ENCODE measurements around the gene CITED2. TPM values are rescaled to one million over a fixed set of nuclear protein-coding genes. Genes with fewer than 3 reads are reported as not detected.
"Not testable (repeated sequence)": the region's sequence is repeated elsewhere in the genome, so short reads cannot be mapped to it uniquely, and the experiment has no call there.

Gene CITED2
- total RNA-seq, 1 donor from 2014 or later: 12.6 TPM

GRCh38 chr6:139364302-139364981, 10.0 kb downstream of the CITED2 start:
- DNase-seq (ENCODE audit: low read depth in 2 of 2): peak; percentile 38 to 62

DNA sequence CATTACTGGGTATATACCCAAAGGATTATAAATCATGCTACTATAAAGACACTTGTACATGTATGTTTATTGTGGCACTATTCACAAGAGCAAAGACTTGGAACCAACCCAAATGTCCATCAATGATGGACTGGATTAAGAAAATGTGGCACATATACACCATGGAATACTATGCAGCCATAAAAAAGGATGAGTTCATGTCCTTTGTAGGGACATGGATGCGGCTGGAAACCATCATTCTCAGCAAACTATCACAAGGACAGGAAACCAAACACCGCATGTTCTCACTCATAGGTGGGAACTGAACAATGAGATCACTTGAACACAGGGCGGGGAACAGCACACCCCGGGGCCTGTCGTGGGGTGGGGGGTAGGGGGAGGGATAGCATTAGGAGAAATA, 10.7 kb downstream of the CITED2 start:
- DNase-seq (ENCODE audit: low read depth in 2 of 2): not testable (repeated sequence)

- DNase-seq (ENCODE audit: low read depth in 2 of 2): not testable (repeated sequence)
Measured at GRCh38 chr6:139363123-139363522, 11.3 kb downstream of the CITED2 start.

- no peak for DNase-seq (ENCODE audit: low read depth in 2 of 2)
Measured at GRCh38 chr6:139361211-139361610, 13.2 kb downstream of the CITED2 start.

DNA sequence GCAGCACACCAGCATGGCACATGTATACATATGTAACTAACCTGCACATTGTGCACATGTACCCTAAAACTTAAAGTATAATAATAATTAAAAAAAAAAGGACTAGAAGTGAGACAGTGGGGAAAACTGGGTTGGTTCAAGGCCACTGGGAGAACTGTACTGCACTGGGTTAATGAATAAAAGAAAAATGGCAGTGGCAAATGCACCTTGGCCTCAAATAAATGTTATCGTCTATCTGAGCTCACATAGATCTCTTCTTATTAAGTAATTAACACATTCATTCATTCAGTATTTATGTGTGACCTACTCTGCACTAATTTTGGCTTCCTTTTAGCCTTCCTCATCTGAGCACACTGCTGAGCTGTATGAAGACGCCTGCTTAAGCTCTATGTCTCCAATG, 17.5 kb downstream of the CITED2 start:
- DNase-seq (ENCODE audit: low read depth in 2 of 2): no peak

DNA sequence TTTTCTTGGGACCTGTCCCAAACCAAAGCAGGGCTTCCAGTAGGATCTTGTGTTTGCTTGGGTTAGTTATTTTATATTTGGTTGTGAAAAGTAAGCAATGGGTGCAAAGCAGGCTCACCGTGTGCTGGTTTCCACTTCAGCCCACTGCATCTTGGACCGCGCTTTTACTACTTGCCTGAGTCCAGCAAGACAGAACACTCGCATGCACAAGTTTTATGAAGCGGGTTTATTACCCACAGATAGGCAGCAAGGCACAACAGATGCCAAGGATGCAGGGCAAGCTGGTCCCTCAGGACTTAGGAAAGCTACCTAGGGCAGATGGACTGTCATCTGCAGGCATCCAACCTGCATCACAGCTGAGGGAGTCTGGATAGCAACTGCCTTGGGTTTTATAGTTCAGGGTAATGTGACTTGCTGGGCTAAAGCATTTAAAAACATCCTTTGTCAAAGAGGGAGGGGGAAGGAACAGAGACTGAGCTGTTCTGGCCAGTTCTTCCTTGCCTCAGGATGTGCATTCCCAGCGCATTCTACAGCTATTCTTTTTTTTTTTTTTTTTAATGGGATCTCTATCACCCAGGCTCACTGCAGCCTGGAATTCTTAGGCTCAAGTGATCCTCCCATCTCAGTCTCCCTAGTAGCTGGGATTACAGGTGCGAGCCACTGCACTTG, 18.5 kb downstream of the CITED2 start:
- DNase-seq (ENCODE audit: low read depth in 2 of 2): no peak

DNA sequence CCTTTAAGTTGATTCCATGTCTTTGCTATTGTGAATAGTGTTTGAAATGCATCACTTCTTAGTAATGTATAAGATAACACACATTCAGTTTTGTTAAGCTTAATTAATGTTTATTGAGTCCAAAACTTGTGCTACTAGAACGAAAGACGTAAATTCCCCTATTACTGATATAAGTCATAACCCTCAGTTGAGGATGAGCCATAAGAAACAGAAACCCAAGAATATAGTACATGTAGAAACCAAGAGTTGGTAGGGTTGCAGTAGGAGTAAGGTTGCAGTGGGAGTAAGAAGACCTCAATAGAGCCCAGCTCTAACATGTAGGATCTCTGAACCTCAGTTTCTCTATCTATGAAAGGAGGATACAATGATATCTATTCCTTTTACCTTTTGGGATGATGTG, 19.3 kb downstream of the CITED2 start:
- DNase-seq (ENCODE audit: low read depth in 2 of 2): no peak

GRCh38 chr6:139354189-139354588, 20.3 kb downstream of the CITED2 start:
- no peak for DNase-seq (ENCODE audit: low read depth in 2 of 2)

GRCh38 chr6:139349464-139350020, 24.9 kb downstream of the CITED2 start:
- DNase-seq (ENCODE audit: low read depth in 2 of 2): no peak

DNA sequence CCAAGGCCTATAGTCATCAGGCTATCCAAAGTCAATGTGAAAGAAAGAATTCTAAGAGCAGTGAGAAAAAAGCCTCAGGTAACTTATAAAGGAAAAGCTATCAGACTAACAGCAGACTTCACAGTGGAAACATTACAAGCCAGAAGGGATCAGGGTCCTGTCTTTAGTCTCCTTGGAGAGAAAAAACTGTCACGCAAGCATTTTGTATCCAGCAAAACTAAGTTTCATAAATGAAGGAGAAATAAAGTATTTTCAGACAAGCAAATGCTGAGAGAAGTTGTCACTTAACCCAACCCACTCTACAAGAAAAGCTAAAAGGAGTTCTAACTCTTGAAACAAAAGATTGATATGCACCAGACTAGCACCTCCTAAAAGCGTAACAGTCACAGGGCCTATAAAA, 28.1 kb downstream of the CITED2 start:
- DNase-seq (ENCODE audit: low read depth in 2 of 2): no peak

GRCh38 chr6:139344186-139344963, 30.1 kb downstream of the CITED2 start:
- no peak for DNase-seq (ENCODE audit: low read depth in 2 of 2)

DNA sequence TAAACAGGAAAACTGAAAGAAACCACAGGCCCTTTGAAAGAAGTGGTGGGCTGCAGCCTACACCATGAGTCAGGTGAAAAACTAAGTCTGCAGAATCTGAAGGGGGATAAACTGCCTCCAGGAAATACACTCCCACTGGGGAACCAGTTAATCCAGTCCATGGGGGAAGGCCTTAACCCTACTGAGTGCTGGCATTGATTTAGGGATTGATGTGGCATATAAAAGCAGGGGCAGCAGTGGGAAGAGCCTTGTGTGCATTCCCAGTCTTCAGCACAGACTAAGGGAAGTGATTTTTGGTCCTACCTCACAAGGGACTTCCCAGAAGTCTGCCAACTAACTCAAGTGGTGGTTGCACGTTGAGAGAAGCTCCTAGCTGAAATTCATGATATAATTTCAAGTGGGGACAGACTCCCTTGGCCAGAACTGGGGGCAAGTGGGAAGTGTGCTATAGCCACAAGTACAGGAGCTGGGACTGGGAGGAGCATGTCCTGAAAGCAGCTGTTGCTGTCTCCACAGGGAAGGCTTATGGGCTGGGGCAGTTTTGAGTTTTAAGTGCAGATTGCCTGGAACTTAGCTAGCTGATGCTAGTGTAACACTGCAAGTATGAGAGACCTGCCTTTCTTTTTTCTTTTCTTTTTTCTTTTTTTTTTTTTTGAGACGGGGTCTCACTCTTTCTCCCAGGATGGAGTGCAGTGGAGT, 31.2 kb downstream of the CITED2 start:
- DNase-seq (ENCODE audit: low read depth in 2 of 2): no peak

DNA sequence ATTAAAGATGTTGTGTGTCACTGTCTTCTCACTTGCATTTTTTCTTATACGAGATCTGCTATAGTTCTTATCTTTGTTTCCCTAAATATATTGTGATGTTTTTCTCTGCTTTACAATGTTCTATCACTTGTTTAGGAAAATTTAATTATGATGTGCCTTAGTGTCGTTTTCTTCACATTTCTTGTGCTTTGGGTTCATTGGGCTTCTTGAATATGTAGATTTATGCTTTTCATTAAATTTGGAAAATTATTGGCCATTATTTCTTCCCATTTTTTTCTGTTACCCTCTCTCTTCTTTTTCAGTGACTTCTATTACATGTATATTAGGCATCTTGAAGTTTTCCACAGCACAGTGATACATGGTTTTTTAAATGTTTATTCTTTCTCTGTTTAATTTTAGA, 33.4 kb downstream of the CITED2 start:
- DNase-seq (ENCODE audit: low read depth in 2 of 2): no peak

DNA sequence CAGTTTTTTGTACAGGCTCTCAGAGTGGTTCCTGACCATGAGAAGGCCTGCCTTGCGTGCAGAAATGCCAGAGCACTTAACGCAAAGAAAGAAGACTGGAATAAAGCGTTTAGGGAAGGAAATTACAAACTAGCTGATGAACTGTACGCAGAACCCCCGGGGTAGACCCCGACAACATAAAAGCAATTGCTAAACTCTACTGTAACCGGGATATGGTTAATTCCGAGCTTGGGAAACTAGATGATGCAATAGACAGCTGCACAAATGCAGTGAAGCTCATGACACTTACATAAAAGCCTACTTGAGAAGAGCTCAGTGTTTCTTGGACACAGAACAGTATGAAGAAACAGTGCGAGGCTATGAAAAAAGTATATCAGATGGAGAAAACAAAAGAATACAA, 35.7 kb downstream of the CITED2 start:
- no peak for DNase-seq (ENCODE audit: low read depth in 2 of 2)

DNA sequence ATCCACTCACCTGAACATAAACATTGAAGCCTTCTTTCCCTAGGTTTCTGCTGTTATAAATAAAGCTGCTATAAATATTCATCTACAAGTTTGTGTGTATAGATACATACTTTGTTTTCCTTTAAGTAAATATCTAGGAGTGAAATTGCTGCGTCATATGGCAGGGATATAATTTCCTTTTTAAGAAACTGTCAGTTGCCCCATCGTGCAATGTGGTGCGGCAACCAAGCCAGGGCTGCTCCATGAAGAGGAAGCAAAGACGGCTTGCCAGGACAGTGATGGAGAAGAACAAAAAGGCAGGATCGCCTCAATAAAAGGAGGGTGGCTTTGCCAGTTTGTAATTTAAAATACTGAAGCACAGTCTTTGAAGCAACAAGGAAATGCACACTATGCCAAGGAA, 36.6 kb downstream of the CITED2 start:
- no peak for DNase-seq (ENCODE audit: low read depth in 2 of 2)

- DNase-seq (ENCODE audit: low read depth in 2 of 2): no peak
Measured at GRCh38 chr6:139337001-139337400, 37.4 kb downstream of the CITED2 start.

DNA sequence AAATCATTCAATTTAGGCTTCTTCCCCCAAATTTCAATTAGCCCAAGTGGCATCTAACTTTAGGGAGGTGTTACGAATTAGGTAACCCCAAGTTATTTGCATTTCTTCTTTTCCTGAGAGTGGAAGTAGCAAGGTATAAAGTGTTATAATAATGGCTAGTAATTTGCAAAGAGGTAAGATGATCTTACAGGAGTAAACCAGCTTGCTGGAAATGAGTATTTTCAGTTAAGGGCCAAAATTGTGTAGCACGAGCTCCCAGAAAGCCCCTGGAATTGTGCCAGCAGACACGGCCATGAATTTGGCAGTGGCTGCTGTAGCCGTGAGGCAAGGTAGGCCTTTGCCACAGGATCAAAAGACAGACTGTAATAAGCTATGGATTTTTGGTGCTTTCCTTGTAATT, 38.0 kb downstream of the CITED2 start:
- peak; percentile 46 to 73 for DNase-seq (ENCODE audit: low read depth in 2 of 2)

- no peak for DNase-seq (ENCODE audit: low read depth in 2 of 2)
Measured at GRCh38 chr6:139335447-139336210, 38.8 kb downstream of the CITED2 start.

GRCh38 chr6:139334806-139335446, 39.5 kb downstream of the CITED2 start:
- DNase-seq (ENCODE audit: low read depth in 2 of 2): peak; percentile 30 to 83

GRCh38 chr6:139330826-139331500, 43.5 kb downstream of the CITED2 start:
- peak; percentile 32 to 64 for DNase-seq (ENCODE audit: low read depth in 2 of 2)
